Activated T-helper 1 cell treated with Interleukin-2 at 50 U/mL for 16 hours (primary cell): ENCODE results near the gene FNIP1.
"Not testable (repeated sequence)": the region's sequence is repeated elsewhere in the genome, so short reads cannot be mapped to it uniquely, and the experiment has no call there.

ENCODE experiments used
- DNase-seq: peaks from one replicate; pipeline ENCODE4 v3.0.0-alpha.2; 2020; ENCODE audit warnings: low read depth

Gene FNIP1

GRCh38 chr5:131786900-131787692, 9.7 kb downstream of the FNIP1 start:
- DNase-seq: no peak

- no peak for DNase-seq
Observed at GRCh38 chr5:131786036-131786435, 10.8 kb downstream of the FNIP1 start.

GRCh38 chr5:131783874-131784273, 12.9 kb downstream of the FNIP1 start:
- no peak for DNase-seq

- no peak for DNase-seq
Observed at GRCh38 chr5:131783357-131783756, 13.5 kb downstream of the FNIP1 start.

GRCh38 chr5:131782717-131783116, 14.1 kb downstream of the FNIP1 start:
- no peak for DNase-seq

GRCh38 chr5:131778141-131778540, 18.7 kb downstream of the FNIP1 start:
- not testable (repeated sequence) for DNase-seq

GRCh38 chr5:131776450-131776849, 20.4 kb downstream of the FNIP1 start:
- no peak for DNase-seq

GRCh38 chr5:131774652-131775367, 22.0 kb downstream of the FNIP1 start:
- DNase-seq: no peak

- no peak for DNase-seq
Observed at GRCh38 chr5:131773805-131774204, 23.0 kb downstream of the FNIP1 start.

GRCh38 chr5:131771692-131772091, 25.1 kb downstream of the FNIP1 start:
- DNase-seq: no peak

GRCh38 chr5:131769961-131770360, 26.9 kb downstream of the FNIP1 start:
- no peak for DNase-seq

- DNase-seq: no peak
Observed at GRCh38 chr5:131769336-131769735, 27.5 kb downstream of the FNIP1 start.

- no peak for DNase-seq
Observed at GRCh38 chr5:131767891-131768290, 28.9 kb downstream of the FNIP1 start.

- DNase-seq: no peak
Observed at GRCh38 chr5:131766689-131767088, 30.1 kb downstream of the FNIP1 start.

- no peak for DNase-seq
Observed at GRCh38 chr5:131765261-131765660, 31.6 kb downstream of the FNIP1 start.

- DNase-seq: no peak
Observed at GRCh38 chr5:131763968-131764367, 32.8 kb downstream of the FNIP1 start.

GRCh38 chr5:131760793-131761192, 36.0 kb downstream of the FNIP1 start:
- no peak for DNase-seq

GRCh38 chr5:131759704-131760103, 37.1 kb downstream of the FNIP1 start:
- DNase-seq: no peak

- DNase-seq: no peak
Observed at GRCh38 chr5:131758520-131758900, 38.3 kb downstream of the FNIP1 start.

GRCh38 chr5:131757830-131758519, 38.8 kb downstream of the FNIP1 start:
- DNase-seq: no peak

- DNase-seq: no peak
Observed at GRCh38 chr5:131756942-131757341, 39.9 kb downstream of the FNIP1 start.

- no peak for DNase-seq
Observed at GRCh38 chr5:131754363-131754762, 42.5 kb downstream of the FNIP1 start.

GRCh38 chr5:131751506-131751905, 45.3 kb downstream of the FNIP1 start:
- no peak for DNase-seq
